ENCODE measurements around the gene ASPSCR1.

DNA sequence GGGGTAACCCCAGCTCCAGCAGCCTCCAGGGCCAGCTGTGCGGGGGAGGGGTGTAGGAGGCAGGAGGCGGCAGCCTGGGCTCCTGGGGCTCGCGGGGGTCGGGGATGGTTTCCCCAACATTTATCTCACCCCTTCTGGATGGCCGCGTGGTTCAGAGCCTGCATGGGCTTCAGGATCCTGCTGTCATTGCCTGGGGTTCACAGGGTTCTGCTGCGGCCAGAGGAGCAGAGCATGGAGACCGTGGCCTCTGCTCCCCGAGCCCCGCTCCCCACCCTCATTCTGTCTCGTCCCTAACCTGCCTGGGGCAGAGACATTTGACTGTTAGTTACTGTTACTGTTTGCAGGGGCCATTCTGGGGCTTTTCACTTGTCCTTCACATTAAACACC is 35.3 kb upstream of the ASPSCR1 start:
- TF ChIP-seq, protein P1, sequence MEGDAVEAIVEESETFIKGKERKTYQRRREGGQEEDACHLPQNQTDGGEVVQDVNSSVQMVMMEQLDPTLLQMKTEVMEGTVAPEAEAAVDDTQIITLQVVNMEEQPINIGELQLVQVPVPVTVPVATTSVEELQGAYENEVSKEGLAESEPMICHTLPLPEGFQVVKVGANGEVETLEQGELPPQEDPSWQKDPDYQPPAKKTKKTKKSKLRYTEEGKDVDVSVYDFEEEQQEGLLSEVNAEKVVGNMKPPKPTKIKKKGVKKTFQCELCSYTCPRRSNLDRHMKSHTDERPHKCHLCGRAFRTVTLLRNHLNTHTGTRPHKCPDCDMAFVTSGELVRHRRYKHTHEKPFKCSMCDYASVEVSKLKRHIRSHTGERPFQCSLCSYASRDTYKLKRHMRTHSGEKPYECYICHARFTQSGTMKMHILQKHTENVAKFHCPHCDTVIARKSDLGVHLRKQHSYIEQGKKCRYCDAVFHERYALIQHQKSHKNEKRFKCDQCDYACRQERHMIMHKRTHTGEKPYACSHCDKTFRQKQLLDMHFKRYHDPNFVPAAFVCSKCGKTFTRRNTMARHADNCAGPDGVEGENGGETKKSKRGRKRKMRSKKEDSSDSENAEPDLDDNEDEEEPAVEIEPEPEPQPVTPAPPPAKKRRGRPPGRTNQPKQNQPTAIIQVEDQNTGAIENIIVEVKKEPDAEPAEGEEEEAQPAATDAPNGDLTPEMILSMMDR (conservative IDR thresholded peaks at IDR 0.05; ENCODE audit: low read length) = no peak
- TF ChIP-seq EZH2phosphoT487 (IDR thresholded peaks at IDR 0.05; ENCODE audit: borderline replicate concordance, low read depth, low read length) = no peak
